ENCODE results near the gene COL27A1. TPM values are rescaled to one million over a fixed set of nuclear protein-coding genes. Genes with fewer than 3 reads are reported as not detected.
"Not testable (repeated sequence)": the region's sequence is repeated elsewhere in the genome, so short reads cannot be mapped to it uniquely, and the experiment has no call there.

Gene COL27A1
- total and polyA plus RNA-seq, 12 donors: 3.1 to 35.8 (median 5.1) TPM

- no peak for TF ChIP-seq CTCF (IDR thresholded peaks at IDR 0.05)
- WGBS, 2 donors: 82 to 90% methylated on average over 2 of the region's 2 CpGs
- DNase-seq: no peak
- ATAC-seq: no peak
- Histone ChIP-seq H3K27me3 (no peaks in the 10 kb centered on the region), H3K9me3 (peaks cover 0 to 17% (median 6%) of the 10 kb centered on the region in 11 donors), H3K36me3 (peaks cover 0 to 10% (median 0%) of the 10 kb centered on the region in 9 donors), H3K4me1 (no peaks in the 10 kb centered on the region), H3K27ac (no peak overlapping the region), H3K4me3 (no peak overlapping the region)
- intact Hi-C loops (cut with DNase I): loop anchor here in 1 of 10 donors (10.0 kb wide), 1 partner anchor 45 kb away; no protein-coding TSS in a partner anchor
These were observed 34.7 kb downstream of the COL27A1 start for GRCh38 chr9:114189823-114190562.

- H3K27ac ChIP-seq: no peak overlapping the region
- WGBS, 2 donors: 94 to 96% methylated on average over 1 of the region's 1 CpG
- ATAC-seq (no peak), DNase-seq (no peak)
- peaks cover 0 to 17% (median 6%) of the 10 kb centered on the region in 11 donors for H3K9me3 ChIP-seq
- H3K4me1 ChIP-seq: no peaks in the 10 kb centered on the region
- no peak for TF ChIP-seq CTCF (IDR thresholded peaks at IDR 0.05)
- no peaks in the 10 kb centered on the region for H3K27me3 ChIP-seq
- H3K36me3 ChIP-seq: peaks cover 0 to 10% (median 0%) of the 10 kb centered on the region in 9 donors
- intact Hi-C loops (cut with DNase I): no loop called here
- no peak overlapping the region for H3K4me3 ChIP-seq
These were observed 35.2 kb downstream of the COL27A1 start for GRCh38 chr9:114190563-114190905.

GRCh38 chr9:114191402-114191801, 36.1 kb downstream of the COL27A1 start:
- DNase-seq; intact Hi-C loops (cut with DNase I); H3K36me3 ChIP-seq; H3K27ac ChIP-seq; H3K4me1 ChIP-seq; H3K27me3 ChIP-seq; H3K4me3 ChIP-seq; ATAC-seq: not testable (repeated sequence)
- WGBS, 2 donors: 95 to 96% methylated on average over 5 of the region's 5 CpGs
- peaks cover 0 to 17% (median 6%) of the 10 kb centered on the region in 11 donors for H3K9me3 ChIP-seq

GRCh38 chr9:114192539-114192938, 37.2 kb downstream of the COL27A1 start:
- no peak for TF ChIP-seq CTCF (IDR thresholded peaks at IDR 0.05)
- H3K27ac ChIP-seq: no peak overlapping the region
- intact Hi-C loops (cut with DNase I): no loop called here
- no peak for DNase-seq
- peaks cover 0 to 10% (median 0%) of the 10 kb centered on the region in 9 donors for H3K36me3 ChIP-seq
- ATAC-seq: no peak
- peaks cover 0 to 17% (median 6%) of the 10 kb centered on the region in 11 donors for H3K9me3 ChIP-seq
- H3K27me3 ChIP-seq: no peaks in the 10 kb centered on the region
- no peaks in the 10 kb centered on the region for H3K4me1 ChIP-seq
- WGBS, 2 donors: 97 to 100% methylated on average over 1 of the region's 1 CpG
- no peak overlapping the region for H3K4me3 ChIP-seq

GRCh38 chr9:114193090-114193489, 37.8 kb downstream of the COL27A1 start:
- intact Hi-C loops (cut with DNase I): no loop called here
- peaks cover 0 to 10% (median 0%) of the 10 kb centered on the region in 9 donors for H3K36me3 ChIP-seq
- H3K27ac ChIP-seq: no peak overlapping the region
- no peaks in the 10 kb centered on the region for H3K4me1 ChIP-seq
- 90 to 95% methylated on average over 3 of the region's 3 CpGs for WGBS, 2 donors
- H3K27me3 ChIP-seq: no peaks in the 10 kb centered on the region
- ATAC-seq (peak in 3 of 8 donors; percentile 21 to 63 (median 38)), DNase-seq (no peak)
- no peak overlapping the region for H3K4me3 ChIP-seq
- H3K9me3 ChIP-seq: peaks cover 0 to 17% (median 6%) of the 10 kb centered on the region in 11 donors
- no peak for TF ChIP-seq CTCF (IDR thresholded peaks at IDR 0.05)

All from heart right ventricle (tissue), 16 donors.